HepG2 (cell line): ENCODE measurements around the gene RNASE13. TPM values are rescaled to one million over a fixed set of nuclear protein-coding genes. Genes with fewer than 3 reads are reported as not detected.

Source experiments
- ATF1 ChIP-seq: IDR thresholded peaks from 2 replicates; pipeline ENCODE4 v1.6.1; 2016; ENCODE audit warnings: mild to moderate bottlenecking, control low read depth
- CCDC6 ChIP-seq: sonication (generic); formaldehyde crosslinking; IDR thresholded peaks from 2 replicates; pipeline ENCODE4 v1.8.1; 2022; ENCODE audit warnings: mild to moderate bottlenecking, missing genetic modification reagents, moderate library complexity
- ELF1 ChIP-seq: sonication (generic); formaldehyde crosslinking; IDR thresholded peaks from 2 replicates; pipeline ENCODE4 v1.4.0; 2020; ENCODE audit warnings: missing genetic modification reagents
- GMEB1 ChIP-seq: sonication (generic); formaldehyde crosslinking; IDR thresholded peaks from 2 replicates; pipeline ENCODE4 v1.5.1; 2020; ENCODE audit warnings: missing genetic modification reagents, mild to moderate bottlenecking, borderline replicate concordance
- KLF11 ChIP-seq: IDR thresholded peaks from 2 replicates; pipeline ENCODE4 v1.6.1; 2016; ENCODE audit warnings: missing compliant biosample characterization
- NRL ChIP-seq: sonication (generic); formaldehyde crosslinking; IDR thresholded peaks from 2 replicates; pipeline ENCODE4 v1.5.0; 2020; ENCODE audit warnings: missing genetic modification reagents, mild to moderate bottlenecking, moderate library complexity, borderline replicate concordance
- RXRA ChIP-seq: sonication (generic); formaldehyde crosslinking; IDR thresholded peaks from 2 replicates; pipeline ENCODE4 v1.5.1; 2020; ENCODE audit warnings: missing genetic modification reagents
- SIX1 ChIP-seq: sonication (generic); formaldehyde crosslinking; IDR thresholded peaks from 2 replicates; pipeline ENCODE4 v1.4.0; 2020; ENCODE audit warnings: missing genetic modification reagents, borderline replicate concordance
- SKIL ChIP-seq: sonication (generic); formaldehyde crosslinking; IDR thresholded peaks from 2 replicates; pipeline ENCODE4 v1.8.0; 2022; ENCODE audit warnings: missing genetic modification reagents, mild to moderate bottlenecking, moderate library complexity, borderline replicate concordance
- TMF1 ChIP-seq: sonication (generic); formaldehyde crosslinking; IDR thresholded peaks from 2 replicates; pipeline ENCODE4 v1.8.1; 2022; ENCODE audit warnings: low read depth, missing genetic modification reagents
- ZC3H13 ChIP-seq: sonication (generic); formaldehyde crosslinking; IDR thresholded peaks from 2 replicates; pipeline ENCODE4 v1.8.1; 2023; ENCODE audit warnings: mild to moderate bottlenecking, missing genetic modification reagents, moderate library complexity
- ZNF160 ChIP-seq: sonication (generic); formaldehyde crosslinking; IDR thresholded peaks from 2 replicates; pipeline ENCODE4 v1.8.0; 2022; ENCODE audit warnings: mild to moderate bottlenecking, inconsistent platforms, missing genetic modification reagents
- ZNF33B ChIP-seq: sonication (generic); formaldehyde crosslinking; IDR thresholded peaks from 2 replicates; pipeline ENCODE4 v1.5.1; 2020; ENCODE audit warnings: mild to moderate bottlenecking, missing genetic modification reagents
- ZNF451 ChIP-seq: sonication (generic); formaldehyde crosslinking; IDR thresholded peaks from 2 replicates; pipeline ENCODE4 v1.5.0; 2020; ENCODE audit warnings: mild to moderate bottlenecking, missing genetic modification reagents
- ZNF503 ChIP-seq: sonication (generic); formaldehyde crosslinking; IDR thresholded peaks from 2 replicates; pipeline ENCODE4 v1.4.0; 2020; ENCODE audit warnings: missing genetic modification reagents
- ZNF816 ChIP-seq: sonication (generic); formaldehyde crosslinking; IDR thresholded peaks from 2 replicates; pipeline ENCODE4 v1.8.0; 2022; ENCODE audit warnings: missing genetic modification reagents, mild to moderate bottlenecking, borderline replicate concordance
- polyA plus RNA-seq, 8 experiments: library from polyadenylated mRNA; depleted of rRNA in 3 of 8; stranded (reverse) in 7 of 8; unstranded in 1 of 8; fragments of >200 nt; fragmentation: Illumina TruSeq in 4 of 8; extraction: Trizol in 4 of 8; gene quantifications; 2 replicates each; pipeline versions ENCODE4 v1.2.1 to v1.2.3, GENCODE V29; 2011 to 2016; ENCODE audit warnings: low read depth in 4 of 8, missing spikeins in 1 of 8, mixed read lengths in 1 of 8; ENCODE audit not compliant: insufficient read depth in 1 of 8
- total RNA-seq, 5 experiments: library from RNA; depleted of rRNA; stranded (reverse); fragments of >200 nt; fragmentation: Illumina TruSeq; extraction: Trizol; gene quantifications; 2 replicates each; pipeline ENCODE4 v1.2.3, GENCODE V29; 2016; ENCODE audit warnings: low read depth in 1 of 5
- TF ChIP-seq, protein P1 (sequence below), 2 experiments: sonication (generic) in 1 of 2; formaldehyde crosslinking in 1 of 2; IDR thresholded peaks; 2 replicates each; pipeline versions ENCODE4 v1.6.1 to v1.9.0; 2014 to 2022; ENCODE audit warnings: antibody characterized with exemption in 1 of 2, borderline replicate concordance in 1 of 2, inconsistent platforms in 1 of 2, low read depth in 1 of 2, missing genetic modification reagents in 1 of 2

Gene RNASE13
- total and polyA plus RNA-seq, 2 of the 13 experiments (the other 11 are each of a cell fraction or from before 2014, with no cell fraction given): 1.0 TPM; not detected in 1

- TF ChIP-seq, protein P1, sequence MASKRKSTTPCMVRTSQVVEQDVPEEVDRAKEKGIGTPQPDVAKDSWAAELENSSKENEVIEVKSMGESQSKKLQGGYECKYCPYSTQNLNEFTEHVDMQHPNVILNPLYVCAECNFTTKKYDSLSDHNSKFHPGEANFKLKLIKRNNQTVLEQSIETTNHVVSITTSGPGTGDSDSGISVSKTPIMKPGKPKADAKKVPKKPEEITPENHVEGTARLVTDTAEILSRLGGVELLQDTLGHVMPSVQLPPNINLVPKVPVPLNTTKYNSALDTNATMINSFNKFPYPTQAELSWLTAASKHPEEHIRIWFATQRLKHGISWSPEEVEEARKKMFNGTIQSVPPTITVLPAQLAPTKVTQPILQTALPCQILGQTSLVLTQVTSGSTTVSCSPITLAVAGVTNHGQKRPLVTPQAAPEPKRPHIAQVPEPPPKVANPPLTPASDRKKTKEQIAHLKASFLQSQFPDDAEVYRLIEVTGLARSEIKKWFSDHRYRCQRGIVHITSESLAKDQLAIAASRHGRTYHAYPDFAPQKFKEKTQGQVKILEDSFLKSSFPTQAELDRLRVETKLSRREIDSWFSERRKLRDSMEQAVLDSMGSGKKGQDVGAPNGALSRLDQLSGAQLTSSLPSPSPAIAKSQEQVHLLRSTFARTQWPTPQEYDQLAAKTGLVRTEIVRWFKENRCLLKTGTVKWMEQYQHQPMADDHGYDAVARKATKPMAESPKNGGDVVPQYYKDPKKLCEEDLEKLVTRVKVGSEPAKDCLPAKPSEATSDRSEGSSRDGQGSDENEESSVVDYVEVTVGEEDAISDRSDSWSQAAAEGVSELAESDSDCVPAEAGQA (IDR thresholded peaks at IDR 0.05; ENCODE audit: low read depth): 0 out of 2 replicates have a peak, but pooled peaks have one; percentile 43
- TF ChIP-seq, protein P1 (CRISPR knock-in tag; IDR thresholded peaks at IDR 0.05; ENCODE audit: borderline replicate concordance): no peak
- TF ChIP-seq SIX1 (CRISPR knock-in tag): no peak; the same call in 1 of the 2 replicates
- TF ChIP-seq NRL: no peak
- no peak for TF ChIP-seq TMF1 (CRISPR knock-in tag)
- TF ChIP-seq CCDC6 (CRISPR knock-in tag): peak; percentile 73
- TF ChIP-seq ZNF160: 0 out of 2 replicates have a peak, but pooled peaks have one; percentile 76
- TF ChIP-seq ZC3H13 (CRISPR knock-in tag): no peak
- no peak for TF ChIP-seq ZNF451
- peak; percentile 97 for TF ChIP-seq RXRA
- peak; percentile 67; the same call in 1 of the 2 replicates for TF ChIP-seq ELF1 (CRISPR knock-in tag)
- TF ChIP-seq ATF1: peak; percentile 61; the same call in 1 of the 2 replicates
- TF ChIP-seq ZNF816 (CRISPR knock-in tag): peak; percentile 87; the same call in 1 of the 2 replicates
- no peak; the same call in 1 of the 2 replicates for TF ChIP-seq KLF11 (CRISPR knock-in tag)
- TF ChIP-seq SKIL: peak; percentile 89; the same call in 1 of the 2 replicates
- no peak; the same call in 1 of the 2 replicates for TF ChIP-seq GMEB1 (CRISPR knock-in tag)
- peak; percentile 93 for TF ChIP-seq ZNF503 (CRISPR knock-in tag)
- TF ChIP-seq ZNF33B: no peak; the same call in 1 of the 2 replicates
Measured at GRCh38 chr14:21054123-21054767, 19.6 kb upstream of the RNASE13 start (continued).
